Measurements from ENCODE around the gene TACR1. TPM values are rescaled to one million over a fixed set of nuclear protein-coding genes. Genes with fewer than 3 reads are reported as not detected.

TACR1 gene
- total RNA-seq, 1 donor from 2014 or later, result not detected

- Mint-ChIP-seq H3K9me3 (ENCODE audit: unreplicated experiment) (no peaks in the 10 kb centered on the region), H3K27me3 (ENCODE audit: unreplicated experiment) (peaks cover 30% of the 10 kb centered on the region), H3K27ac (ENCODE audit: unreplicated experiment) (no peak overlapping the region), H3K4me1 (ENCODE audit: unreplicated experiment) (no peaks in the 10 kb centered on the region), H3K36me3 (ENCODE audit: unreplicated experiment) (no peaks in the 10 kb centered on the region), H3K4me3 (ENCODE audit: unreplicated experiment) (no peak overlapping the region)
- no peak for TF ChIP-seq CTCF (IDR thresholded peaks at IDR 0.05)
- no peak for DNase-seq (ENCODE audit: extremely low spot score, unreplicated experiment)
These were observed 16.7 kb downstream of the TACR1 start for GRCh38 chr2:75182606-75183005.

GRCh38 chr2:75180476-75180875 lies 18.8 kb downstream of the TACR1 start:
- no peak overlapping the region for H3K27ac Mint-ChIP-seq (ENCODE audit: unreplicated experiment)
- H3K36me3 Mint-ChIP-seq (ENCODE audit: unreplicated experiment), result no peaks in the 10 kb centered on the region

GRCh38 chr2:75177427-75177826 lies 21.9 kb downstream of the TACR1 start:
- Mint-ChIP-seq H3K9me3 (ENCODE audit: unreplicated experiment) (no peaks in the 10 kb centered on the region), H3K27me3 (ENCODE audit: unreplicated experiment) (peaks cover 23% of the 10 kb centered on the region), H3K4me1 (ENCODE audit: unreplicated experiment) (no peaks in the 10 kb centered on the region), H3K36me3 (ENCODE audit: unreplicated experiment) (no peaks in the 10 kb centered on the region), H3K27ac (ENCODE audit: unreplicated experiment) (no peak overlapping the region), H3K4me3 (ENCODE audit: unreplicated experiment) (no peak overlapping the region)
- no peak for DNase-seq (ENCODE audit: extremely low spot score, unreplicated experiment)
- TF ChIP-seq CTCF (IDR thresholded peaks at IDR 0.05), result no peak

More at GRCh38 chr2:75180476-75180875, 18.8 kb downstream of the TACR1 start:
- DNase-seq (ENCODE audit: extremely low spot score, unreplicated experiment), result no peak
- no peaks in the 10 kb centered on the region for H3K9me3 Mint-ChIP-seq (ENCODE audit: unreplicated experiment)
- no peaks in the 10 kb centered on the region for H3K4me1 Mint-ChIP-seq (ENCODE audit: unreplicated experiment)
- no peak for TF ChIP-seq CTCF (IDR thresholded peaks at IDR 0.05)
- no peak overlapping the region for H3K4me3 Mint-ChIP-seq (ENCODE audit: unreplicated experiment)
- peaks cover 22% of the 10 kb centered on the region for H3K27me3 Mint-ChIP-seq (ENCODE audit: unreplicated experiment)

- Mint-ChIP-seq H3K27me3 (ENCODE audit: unreplicated experiment) (peaks cover 24% of the 10 kb centered on the region), H3K36me3 (ENCODE audit: unreplicated experiment) (no peaks in the 10 kb centered on the region), H3K4me3 (ENCODE audit: unreplicated experiment) (no peak overlapping the region), H3K9me3 (ENCODE audit: unreplicated experiment) (no peaks in the 10 kb centered on the region), H3K4me1 (ENCODE audit: unreplicated experiment) (no peaks in the 10 kb centered on the region), H3K27ac (ENCODE audit: unreplicated experiment) (no peak overlapping the region)
- TF ChIP-seq CTCF (IDR thresholded peaks at IDR 0.05), result no peak
- DNase-seq (ENCODE audit: extremely low spot score, unreplicated experiment), result no peak
These were observed 23.9 kb downstream of the TACR1 start for GRCh38 chr2:75175456-75175855.

GRCh38 chr2:75174981-75175380 lies 24.3 kb downstream of the TACR1 start:
- H3K4me1 Mint-ChIP-seq (ENCODE audit: unreplicated experiment), result no peaks in the 10 kb centered on the region
- no peak overlapping the region for H3K4me3 Mint-ChIP-seq (ENCODE audit: unreplicated experiment)
- DNase-seq (ENCODE audit: extremely low spot score, unreplicated experiment), result no peak
- no peak for TF ChIP-seq CTCF (IDR thresholded peaks at IDR 0.05)
- H3K27ac Mint-ChIP-seq (ENCODE audit: unreplicated experiment), result no peak overlapping the region
- no peaks in the 10 kb centered on the region for H3K9me3 Mint-ChIP-seq (ENCODE audit: unreplicated experiment)
- no peaks in the 10 kb centered on the region for H3K36me3 Mint-ChIP-seq (ENCODE audit: unreplicated experiment)
- H3K27me3 Mint-ChIP-seq (ENCODE audit: unreplicated experiment), result peaks cover 24% of the 10 kb centered on the region

Measured in osteocyte (in vitro differentiated cells).